Measurements from ENCODE around the gene PPM1E. TPM values are rescaled to one million over a fixed set of nuclear protein-coding genes. Genes with fewer than 3 reads are reported as not detected.

Gene PPM1E
- total and polyA plus RNA-seq, 2 of the 4 experiments (the other 2 are of a cell fraction): under 0.01 to 0.05 TPM

DNA sequence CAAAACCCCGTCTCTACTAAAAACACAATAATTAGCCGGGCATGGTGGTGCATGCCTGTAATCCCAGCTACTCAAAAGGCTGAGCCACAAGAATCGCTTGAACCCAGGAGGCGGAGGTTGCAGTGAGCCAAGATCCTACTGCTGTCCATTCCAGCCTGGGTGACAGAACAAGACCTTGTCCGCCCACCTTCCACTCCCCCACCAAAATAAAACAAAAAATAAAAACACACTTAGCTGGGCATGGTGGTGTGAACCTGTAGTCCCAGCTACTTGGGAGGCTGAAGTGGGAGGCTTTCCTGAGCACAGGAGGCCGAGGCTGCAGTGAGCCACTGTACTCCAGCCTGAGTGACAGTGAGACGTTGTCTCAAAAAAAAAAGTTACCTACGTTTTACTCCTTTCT, 3.2 kb downstream of the PPM1E start:
- WGBS, 2 experiments (ENCODE audit: extremely low coverage in 2 of 2, insufficient read length in 1 of 2): 93% methylated on average over 3 of the region's 8 CpGs; no CpG with 5 or more reads in 1 of the 2 experiments
- Histone ChIP-seq H3K9me3 (ENCODE audit: control insufficient read depth, insufficient read depth, low read length) (no peaks in the 10 kb centered on the region), H4K8ac (ENCODE audit: low read depth in 2 of 2, low read length in 2 of 2) (no peak overlapping the region), H2AFZ (replicated peaks; ENCODE audit: low read length, poor library complexity) (no peak overlapping the region), H2AK5ac (ENCODE audit: low read depth, low read length) (no peak overlapping the region), H2BK15ac (ENCODE audit: low read depth, low read length) (no peak overlapping the region), H2AK9ac (replicated peaks; ENCODE audit: low read depth, low read length, poor library complexity) (no peak overlapping the region), H3K27me3 (ENCODE audit: control insufficient read depth, insufficient read depth, low read length) (peaks cover 37% of the 10 kb centered on the region), H2BK120ac (ENCODE audit: low read depth, low read length) (no peak overlapping the region), H3K4me1 (ENCODE audit: control insufficient read depth, insufficient read depth, low read length) (no peaks in the 10 kb centered on the region), H3K4me2 (ENCODE audit: low read depth, low read length) (no peak overlapping the region), H2BK5ac (ENCODE audit: low read depth, low read length, poor library complexity, severe bottlenecking) (no peak overlapping the region), H3K9me1 (ENCODE audit: insufficient read depth, low read length) (no peaks in the 10 kb centered on the region), H3K4ac (ENCODE audit: low read depth, low read length) (no peak overlapping the region), H4K5ac (ENCODE audit: low read depth, low read length) (no peak overlapping the region), H4K91ac (ENCODE audit: insufficient read depth, low read depth, low read length) (no peak overlapping the region), H3K79me1 (ENCODE audit: low read depth in 1 of 2, low read length in 2 of 2) (no peaks in the 10 kb centered on the region), H3K23ac (ENCODE audit: low read depth, low read length) (no peak overlapping the region), H3K36me3 (ENCODE audit: control insufficient read depth, insufficient read depth, low read length) (no peaks in the 10 kb centered on the region), H3K18ac (ENCODE audit: low read depth, low read length) (no peak overlapping the region), H3K9ac (ENCODE audit: low read depth, low read length) (no peak overlapping the region), H4K20me1 (ENCODE audit: insufficient read depth, low read length) (no peaks in the 10 kb centered on the region), H3K56ac (ENCODE audit: extremely low read depth, insufficient read depth, low read length) (no peak overlapping the region), H3K27ac (ENCODE audit: insufficient read depth, low read length) (no peak overlapping the region), H3K14ac (replicated peaks; ENCODE audit: low read depth, low read length) (no peak overlapping the region), H3K4me3 (ENCODE audit: insufficient read depth, low read depth, low read length) (no peak overlapping the region), H2BK20ac (ENCODE audit: low read depth, low read length) (no peak overlapping the region)
- DNase-seq (no peak), ATAC-seq (ENCODE audit: low read depth) (no peak)
- no TSS peak for BruUV-seq (replicated peaks)
- dilution Hi-C loops (cut with HindIII; ENCODE audit: low sequenced_read_pairs, unreplicated experiment): no loop called here
- in situ Hi-C loops (cut with MboI; ENCODE audit: low sequenced_read_pairs): no loop called here
- POLR2A ChIA-PET (ENCODE audit: unreplicated experiment): no interaction called here
- TF ChIP-seq RCOR1 (IDR thresholded peaks at IDR 0.05; ENCODE audit: insufficient replicate concordance, low read length): no peak
- no peak for TF ChIP-seq CHD1 (IDR thresholded peaks at IDR 0.05; ENCODE audit: low read depth, low read length)
- no peak for TF ChIP-seq MAFK (IDR thresholded peaks at IDR 0.05; ENCODE audit: low read depth, low read length)
- no peak for TF ChIP-seq RAD21 (IDR thresholded peaks at IDR 0.05; ENCODE audit: low read length)
- no peak for TF ChIP-seq SMC3 (IDR thresholded peaks at IDR 0.05; ENCODE audit: low read depth, low read length)
- TF ChIP-seq, protein P1, sequence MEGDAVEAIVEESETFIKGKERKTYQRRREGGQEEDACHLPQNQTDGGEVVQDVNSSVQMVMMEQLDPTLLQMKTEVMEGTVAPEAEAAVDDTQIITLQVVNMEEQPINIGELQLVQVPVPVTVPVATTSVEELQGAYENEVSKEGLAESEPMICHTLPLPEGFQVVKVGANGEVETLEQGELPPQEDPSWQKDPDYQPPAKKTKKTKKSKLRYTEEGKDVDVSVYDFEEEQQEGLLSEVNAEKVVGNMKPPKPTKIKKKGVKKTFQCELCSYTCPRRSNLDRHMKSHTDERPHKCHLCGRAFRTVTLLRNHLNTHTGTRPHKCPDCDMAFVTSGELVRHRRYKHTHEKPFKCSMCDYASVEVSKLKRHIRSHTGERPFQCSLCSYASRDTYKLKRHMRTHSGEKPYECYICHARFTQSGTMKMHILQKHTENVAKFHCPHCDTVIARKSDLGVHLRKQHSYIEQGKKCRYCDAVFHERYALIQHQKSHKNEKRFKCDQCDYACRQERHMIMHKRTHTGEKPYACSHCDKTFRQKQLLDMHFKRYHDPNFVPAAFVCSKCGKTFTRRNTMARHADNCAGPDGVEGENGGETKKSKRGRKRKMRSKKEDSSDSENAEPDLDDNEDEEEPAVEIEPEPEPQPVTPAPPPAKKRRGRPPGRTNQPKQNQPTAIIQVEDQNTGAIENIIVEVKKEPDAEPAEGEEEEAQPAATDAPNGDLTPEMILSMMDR (conservative IDR thresholded peaks at IDR 0.05; ENCODE audit: low read depth, low read length): no peak
- TF ChIP-seq, protein P2, sequence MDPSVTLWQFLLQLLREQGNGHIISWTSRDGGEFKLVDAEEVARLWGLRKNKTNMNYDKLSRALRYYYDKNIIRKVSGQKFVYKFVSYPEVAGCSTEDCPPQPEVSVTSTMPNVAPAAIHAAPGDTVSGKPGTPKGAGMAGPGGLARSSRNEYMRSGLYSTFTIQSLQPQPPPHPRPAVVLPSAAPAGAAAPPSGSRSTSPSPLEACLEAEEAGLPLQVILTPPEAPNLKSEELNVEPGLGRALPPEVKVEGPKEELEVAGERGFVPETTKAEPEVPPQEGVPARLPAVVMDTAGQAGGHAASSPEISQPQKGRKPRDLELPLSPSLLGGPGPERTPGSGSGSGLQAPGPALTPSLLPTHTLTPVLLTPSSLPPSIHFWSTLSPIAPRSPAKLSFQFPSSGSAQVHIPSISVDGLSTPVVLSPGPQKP (IDR thresholded peaks at IDR 0.05; ENCODE audit: borderline replicate concordance, low read depth, low read length): no peak
- no peak for TF ChIP-seq MXI1 (IDR thresholded peaks at IDR 0.05; ENCODE audit: borderline replicate concordance, low read depth, low read length)
- intact Hi-C loops (cut with micrococcal nuclease): no loop called here
- CTCF ChIA-PET: no interaction called here

All from IMR-90 (cell line).